Heart left ventricle (tissue), 13 donors: ENCODE results near the gene NME7.
"Not testable (repeated sequence)": the region's sequence is repeated elsewhere in the genome, so short reads cannot be mapped to it uniquely, and the experiment has no call there.

Source experiments
- POLR2A ChIP-seq, 2 donors: fragments of 450-650 bp; IDR thresholded peaks; one replicate each; pipeline ENCODE4 v1.6.1; 2017; ENCODE audit warnings: antibody characterized with exemption in 2 of 2, mild to moderate bottlenecking in 2 of 2, moderate library complexity in 2 of 2
- TF ChIP-seq, protein P1 (sequence below), 12 donors: fragments of 200-600 bp; sonication (generic) in 4 of 12; IDR thresholded peaks; one replicate each; pipeline versions ENCODE4 v1.5.0 to v1.8.0; 2018 to 2022; ENCODE audit warnings: antibody characterized with exemption in 12 of 12, mild to moderate bottlenecking in 5 of 12
- donor health status: ischemic (EF 13 %, LVEDD 7.1; RV severe dilation, severe dysfunction).
- donor health status: DM: no; HTN: yes; CAD: no.
- donor health status: DM: no; HTN: no; CAD: no.
- donor health status: ischemic (EF 25% LVEDD 6.9; RV normal size, moderate dysfunction).
- donor health status: ischemic (EF 25% LVEDD 5.7; RV mildly dilated, moderate dysfunction).
- donor health status: ischemic (EF 35%, LVEDD 5.7; RV mildly dilated, moderate dysfunction).
- donor health status: nonischemic (EF 11% LVEDD 7.7; RV severe dilation, severe dysfunction).
- donor health status: DM: yes; HTN: yes; CAD: no.
- donor health status: PGD.
- donor health status: ischemic (EF 29% LVEDD 5.4; RV normal size, mild dysfunction).
- donor health status: nonischemic (EF 23%, LVEDD 6.1; RV moderate dilation, normal function).

DNA sequence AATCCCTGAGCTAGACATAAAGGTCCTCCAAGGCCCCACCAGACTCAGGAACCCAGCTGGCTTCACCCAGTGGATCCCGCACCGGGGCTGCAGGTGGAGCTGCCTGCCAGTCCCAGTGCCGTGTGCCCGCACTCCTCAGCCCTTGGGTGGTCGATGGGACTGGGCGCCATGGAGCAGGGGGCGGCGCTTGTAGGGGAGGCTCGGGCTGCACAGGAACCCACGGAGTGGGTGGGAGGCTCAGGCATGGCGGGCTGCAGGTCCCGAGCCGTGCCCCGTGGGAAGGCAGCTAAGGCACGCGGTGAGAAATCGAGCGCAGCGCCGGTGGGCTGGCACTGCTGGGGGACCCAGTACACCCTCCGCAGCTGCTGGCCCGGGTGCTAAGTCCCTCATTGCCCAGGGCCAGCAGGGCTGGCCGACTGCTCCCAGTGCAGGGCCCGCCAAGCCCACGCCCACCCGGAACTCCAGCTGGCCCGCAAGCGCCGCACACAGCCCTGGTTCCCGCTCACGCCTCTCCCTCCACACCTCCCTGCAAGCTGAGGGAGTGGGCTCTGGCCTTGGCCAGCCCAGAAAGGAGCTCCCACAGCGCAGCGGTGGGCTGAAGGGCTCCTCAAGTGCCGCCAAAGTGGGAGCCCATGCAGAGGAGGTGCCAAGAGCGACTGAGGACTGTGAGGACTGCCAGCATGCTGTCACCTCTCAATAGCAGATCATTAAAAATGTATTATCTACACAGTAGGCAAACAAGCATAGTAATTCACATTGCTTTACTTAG, 30.5 kb downstream of the NME7 start:
- TF ChIP-seq POLR2A (IDR thresholded peaks at IDR 0.05): not testable (repeated sequence)
- TF ChIP-seq, protein P1, sequence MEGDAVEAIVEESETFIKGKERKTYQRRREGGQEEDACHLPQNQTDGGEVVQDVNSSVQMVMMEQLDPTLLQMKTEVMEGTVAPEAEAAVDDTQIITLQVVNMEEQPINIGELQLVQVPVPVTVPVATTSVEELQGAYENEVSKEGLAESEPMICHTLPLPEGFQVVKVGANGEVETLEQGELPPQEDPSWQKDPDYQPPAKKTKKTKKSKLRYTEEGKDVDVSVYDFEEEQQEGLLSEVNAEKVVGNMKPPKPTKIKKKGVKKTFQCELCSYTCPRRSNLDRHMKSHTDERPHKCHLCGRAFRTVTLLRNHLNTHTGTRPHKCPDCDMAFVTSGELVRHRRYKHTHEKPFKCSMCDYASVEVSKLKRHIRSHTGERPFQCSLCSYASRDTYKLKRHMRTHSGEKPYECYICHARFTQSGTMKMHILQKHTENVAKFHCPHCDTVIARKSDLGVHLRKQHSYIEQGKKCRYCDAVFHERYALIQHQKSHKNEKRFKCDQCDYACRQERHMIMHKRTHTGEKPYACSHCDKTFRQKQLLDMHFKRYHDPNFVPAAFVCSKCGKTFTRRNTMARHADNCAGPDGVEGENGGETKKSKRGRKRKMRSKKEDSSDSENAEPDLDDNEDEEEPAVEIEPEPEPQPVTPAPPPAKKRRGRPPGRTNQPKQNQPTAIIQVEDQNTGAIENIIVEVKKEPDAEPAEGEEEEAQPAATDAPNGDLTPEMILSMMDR (IDR thresholded peaks at IDR 0.05): not testable (repeated sequence)
